Measurements from ENCODE around the gene PLPPR1. TPM values are rescaled to one million over a fixed set of nuclear protein-coding genes. Genes with fewer than 3 reads are reported as not detected.

Gene PLPPR1
- polyA plus RNA-seq, 1 donor, result 9.8 TPM

DNA sequence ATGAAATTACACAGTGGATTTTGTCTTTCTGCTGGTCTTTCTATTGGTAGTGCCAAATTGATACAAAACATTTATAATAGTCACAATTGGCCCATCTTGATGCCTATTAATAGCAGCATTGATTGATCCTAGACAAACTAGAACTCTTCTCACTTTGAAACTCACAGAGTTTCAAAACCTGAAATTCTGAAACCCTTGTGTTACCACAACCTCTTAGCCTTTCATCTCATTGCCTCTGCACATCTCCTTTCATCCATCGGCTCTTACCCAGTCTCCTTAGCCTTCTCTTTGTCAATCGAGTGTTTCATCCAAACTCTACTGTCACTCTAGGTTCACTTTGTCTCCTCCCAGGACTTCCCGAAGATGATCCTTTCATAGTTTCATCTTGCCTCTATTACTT is 22.1 kb downstream of the PLPPR1 start:
- DNase-seq, result no peak

GRCh38 chr9:101054657-101055056 is 26.1 kb downstream of the PLPPR1 start:
- no peak for DNase-seq

DNA sequence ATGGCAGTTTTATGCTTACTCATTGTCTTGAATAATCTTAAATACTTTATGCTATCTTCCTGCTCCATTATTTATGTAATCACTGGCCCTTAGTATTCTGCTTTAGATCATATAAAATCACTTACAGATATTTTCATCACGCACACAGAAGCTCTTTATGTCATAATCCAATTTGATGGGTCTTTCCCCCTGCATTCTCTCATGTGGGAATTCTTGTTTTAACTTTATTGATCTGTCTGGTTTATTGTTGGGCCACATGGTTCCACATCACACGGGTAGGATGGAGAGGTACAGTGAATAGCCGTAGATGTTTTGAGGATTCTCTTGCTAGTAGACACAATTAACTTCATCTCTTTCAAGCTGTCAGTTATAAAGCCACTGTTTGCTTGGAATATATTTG is 27.0 kb downstream of the PLPPR1 start:
- DNase-seq, result no peak

DNA sequence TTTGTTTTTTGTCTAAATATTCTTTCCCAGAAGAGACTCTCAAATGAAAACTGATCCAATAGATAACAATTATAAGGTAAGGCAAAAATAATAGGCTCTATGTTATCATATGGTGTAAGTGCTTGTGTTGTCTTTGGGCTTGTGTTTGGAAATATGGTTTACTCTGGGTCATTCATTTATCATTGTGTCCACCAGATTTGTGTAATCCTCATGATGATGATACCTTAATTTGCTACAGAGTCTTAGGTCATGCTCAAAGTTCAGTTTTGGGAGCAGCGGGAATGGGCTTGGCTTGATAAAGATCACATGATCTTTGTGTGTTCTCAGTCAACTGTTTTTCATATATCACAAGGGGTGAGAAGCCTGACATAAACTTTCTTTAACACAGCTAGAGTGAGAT is 34.2 kb downstream of the PLPPR1 start:
- no peak for DNase-seq

DNA sequence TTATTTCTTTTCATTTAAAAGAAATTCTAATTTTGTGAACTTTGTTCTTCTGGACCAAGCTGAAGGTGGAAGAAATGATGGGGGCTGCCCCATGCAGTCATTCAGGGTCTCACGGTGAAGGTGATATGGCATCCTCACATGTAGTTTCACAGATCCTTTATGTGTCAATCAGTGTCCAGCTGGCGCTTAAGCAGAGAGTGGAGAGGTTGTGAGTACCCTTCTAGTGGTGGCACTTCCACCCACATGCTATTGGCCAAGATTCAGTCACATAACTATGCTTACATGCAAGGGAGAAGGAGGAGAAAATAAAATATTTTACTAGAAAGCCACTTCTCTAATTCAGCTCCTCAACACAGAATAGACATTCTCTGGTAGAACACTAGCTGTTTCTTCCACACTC is 34.7 kb downstream of the PLPPR1 start:
- DNase-seq, result no peak

DNA sequence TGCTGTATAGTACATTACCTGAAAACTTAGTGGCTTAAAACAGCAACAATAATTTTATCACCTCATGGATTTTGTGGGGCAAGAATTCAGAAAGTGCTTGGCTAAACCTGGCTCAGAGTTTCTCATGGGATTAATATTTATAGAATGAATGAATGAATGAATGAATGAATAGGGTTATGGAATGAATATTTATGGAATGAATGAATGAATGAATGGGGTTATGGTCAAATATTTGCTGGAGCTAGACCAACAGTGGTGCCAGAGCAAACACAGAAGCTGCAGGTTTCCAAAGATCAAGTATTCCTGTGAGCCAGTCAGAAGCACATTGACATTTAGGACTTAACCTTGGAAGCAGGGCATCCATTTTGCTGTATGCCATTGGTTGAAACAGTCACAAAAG is 35.7 kb downstream of the PLPPR1 start:
- no peak for DNase-seq

- DNase-seq, result no peak
These were observed 37.4 kb downstream of the PLPPR1 start for GRCh38 chr9:101065930-101066329.

DNA sequence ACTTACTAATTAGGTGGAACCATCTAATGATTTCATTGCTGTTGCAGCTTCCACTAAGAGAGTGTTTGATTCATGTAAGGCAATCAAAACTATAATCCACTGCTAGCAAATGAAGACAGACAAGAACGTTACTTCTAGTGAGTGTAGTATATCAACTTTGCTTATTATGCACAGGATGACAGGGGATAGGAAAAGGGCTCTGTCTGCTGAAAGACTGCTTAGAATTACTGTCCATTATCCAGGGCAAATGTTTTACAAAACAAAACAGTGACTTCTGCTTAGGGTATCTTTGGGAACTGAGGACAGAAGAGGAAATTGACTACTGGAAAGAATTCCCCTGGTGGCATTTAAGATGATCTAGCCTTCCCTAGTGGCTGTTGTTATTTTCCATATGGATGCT is 40.2 kb downstream of the PLPPR1 start:
- no peak for DNase-seq

GRCh38 chr9:101072259-101072658 is 43.7 kb downstream of the PLPPR1 start:
- no peak for DNase-seq

DNA sequence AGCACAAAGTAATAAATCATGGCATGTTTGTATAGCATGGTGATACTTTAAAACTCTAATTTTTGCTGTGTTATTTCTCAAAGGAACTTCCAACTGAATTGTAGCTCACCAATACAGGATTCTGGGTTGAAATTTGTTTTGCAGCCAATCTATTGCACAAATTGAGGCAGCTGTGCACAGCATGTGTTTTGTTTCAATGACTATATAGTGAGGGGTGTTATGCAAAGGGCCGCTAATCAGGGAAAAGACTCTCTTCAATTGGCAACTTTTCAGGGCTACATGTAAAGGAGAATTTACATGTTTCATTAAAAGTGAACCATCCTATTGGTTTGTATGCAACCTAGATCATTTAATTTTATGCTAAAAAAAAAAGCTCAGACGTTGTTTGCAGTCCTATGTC is 44.6 kb downstream of the PLPPR1 start:
- DNase-seq, result no peak

- DNase-seq, result no peak
These were observed 53.1 kb downstream of the PLPPR1 start for GRCh38 chr9:101081641-101082040.

DNA sequence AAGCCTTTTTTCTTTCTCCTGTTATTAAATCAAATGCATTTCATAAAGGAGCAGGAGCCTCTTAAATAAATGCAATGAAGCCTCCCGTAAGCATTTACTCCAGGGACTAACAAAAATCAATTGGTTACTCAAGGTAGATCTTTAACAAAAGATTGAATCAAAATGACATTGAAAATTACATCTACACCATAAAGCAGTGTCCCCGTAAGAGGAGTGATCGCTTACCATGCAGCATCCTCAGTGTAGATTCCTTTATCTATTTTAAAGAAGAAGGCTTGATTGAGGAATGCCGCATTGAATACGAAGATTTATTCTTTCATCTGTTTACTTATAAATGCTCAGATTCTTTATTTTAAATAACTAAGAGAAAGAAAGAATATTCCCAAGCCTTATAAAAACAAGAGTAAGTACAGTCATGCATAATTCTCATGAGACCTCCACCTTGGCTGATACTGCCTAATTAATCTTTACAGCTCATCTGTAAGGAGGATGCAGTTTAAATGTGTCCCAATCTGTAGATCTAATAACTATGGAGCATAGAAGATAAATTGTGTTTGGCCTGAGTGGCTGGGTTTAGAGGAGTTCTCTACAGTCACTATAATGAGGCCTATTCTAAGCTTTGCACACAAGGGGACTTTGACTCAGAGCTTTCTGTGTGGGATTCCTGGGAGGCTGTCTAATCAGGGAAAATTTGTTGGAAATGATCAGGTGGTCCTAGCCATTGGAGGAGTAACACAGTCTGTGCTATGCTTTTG is 55.1 kb downstream of the PLPPR1 start:
- DNase-seq, result no peak

GRCh38 chr9:101087426-101087825 is 58.9 kb downstream of the PLPPR1 start:
- no peak for DNase-seq

GRCh38 chr9:101092922-101093321 is 64.4 kb downstream of the PLPPR1 start:
- DNase-seq, result no peak

- DNase-seq, result no peak
These were observed 65.1 kb downstream of the PLPPR1 start for GRCh38 chr9:101093620-101094019.

DNA sequence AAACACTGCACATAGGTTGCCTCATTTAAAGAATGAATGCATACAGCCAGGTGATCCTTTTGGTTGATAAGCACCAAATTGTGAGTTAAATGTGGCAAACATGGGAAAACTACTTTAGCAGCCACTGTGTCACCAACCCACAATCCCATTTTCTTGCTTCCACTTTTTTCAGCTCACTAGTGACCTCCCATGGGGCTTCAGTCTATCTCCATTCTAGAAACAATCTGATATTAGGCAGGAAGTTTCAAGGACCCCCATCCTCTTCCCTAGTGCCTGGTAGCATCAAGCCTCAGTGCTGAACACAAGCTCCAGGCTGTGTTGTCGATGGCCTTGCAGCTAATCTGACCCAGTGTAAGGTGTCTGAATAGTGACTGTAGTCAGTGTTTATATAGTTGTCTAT is 66.2 kb downstream of the PLPPR1 start:
- no peak for DNase-seq

GRCh38 chr9:101097210-101097609 is 68.7 kb downstream of the PLPPR1 start:
- no peak for DNase-seq

- no peak for DNase-seq
These were observed 69.9 kb downstream of the PLPPR1 start for GRCh38 chr9:101098392-101098791.

DNA sequence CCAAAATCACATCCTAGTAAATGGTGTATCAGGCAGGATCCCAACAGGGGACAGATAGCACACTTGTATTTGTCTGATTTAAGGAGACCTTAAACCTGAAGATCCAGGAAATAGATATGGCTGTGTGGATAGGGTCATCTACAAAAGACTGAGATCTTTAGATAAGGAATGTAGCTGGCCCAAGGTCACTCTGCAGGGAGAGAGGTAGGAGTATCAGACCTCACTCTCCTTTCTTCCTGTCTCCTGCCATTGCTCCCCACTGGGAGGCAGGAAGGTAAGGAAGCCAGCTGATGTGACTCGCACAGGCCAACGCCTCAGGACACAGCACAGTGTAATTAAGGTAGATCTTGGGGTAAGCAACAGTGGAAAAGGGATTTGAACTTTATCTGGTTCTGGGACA is 85.8 kb downstream of the PLPPR1 start:
- no peak for DNase-seq

- no peak for DNase-seq
These were observed 86.6 kb downstream of the PLPPR1 start for GRCh38 chr9:101115102-101115501.

- DNase-seq, result no peak
These were observed 88.6 kb downstream of the PLPPR1 start for GRCh38 chr9:101117161-101117560.

DNA sequence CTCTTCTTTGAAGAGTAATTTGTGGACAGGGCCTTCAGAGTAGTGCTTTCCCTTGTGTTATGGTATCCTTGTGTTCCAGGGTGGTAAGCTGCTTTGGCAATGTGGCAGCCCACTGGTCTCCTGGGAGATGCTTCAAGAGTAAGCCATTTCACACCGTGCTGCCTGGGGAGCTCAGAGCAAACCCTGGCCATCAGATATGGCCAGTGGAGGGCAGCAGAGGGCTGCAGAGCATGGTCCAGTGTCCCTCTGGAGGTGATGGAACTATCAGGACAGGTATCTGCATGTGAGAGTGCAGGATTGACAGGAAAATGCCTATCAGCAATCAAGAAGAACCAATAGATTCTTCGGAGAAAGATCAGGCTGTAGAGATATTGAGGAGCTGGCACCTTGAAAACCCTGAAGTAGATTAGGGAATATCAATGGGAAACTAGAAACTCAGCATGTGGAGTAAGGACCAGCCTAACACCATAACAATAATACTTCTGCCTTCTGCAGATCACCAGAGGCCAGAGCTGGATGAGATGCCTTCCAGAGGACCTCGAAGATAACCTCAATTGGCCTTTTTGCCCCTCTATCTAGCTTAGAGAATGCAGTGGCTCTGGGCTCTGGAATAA is 90.8 kb downstream of the PLPPR1 start:
- DNase-seq, result peak; percentile 9

GRCh38 chr9:101121836-101122399 is 93.4 kb downstream of the PLPPR1 start:
- no peak for DNase-seq

GRCh38 chr9:101126556-101126955 is 98.0 kb downstream of the PLPPR1 start:
- no peak for DNase-seq
